Measurements from ENCODE around the gene FAM120B. TPM values are rescaled to one million over a fixed set of nuclear protein-coding genes. Genes with fewer than 3 reads are reported as not detected.

The FAM120B gene
- polyA plus RNA-seq, 2 donors = 6.4 to 8.7 TPM

- Histone ChIP-seq H3K4me1 (ENCODE audit: control insufficient read depth in 2 of 2, insufficient read depth in 2 of 2, low read length in 1 of 2) (no peaks in the 10 kb centered on the region), H3K27me3 (ENCODE audit: control insufficient read depth in 1 of 2, insufficient read depth in 2 of 2, low read length in 2 of 2) (no peaks in the 10 kb centered on the region), H3K9me3 (ENCODE audit: control insufficient read depth in 2 of 2, insufficient read depth in 1 of 2, low read depth in 1 of 2, low read length in 1 of 2) (no peaks in the 10 kb centered on the region), H3K27ac (ENCODE audit: low read depth in 2 of 2, low read length in 1 of 2) (no peak overlapping the region), H3K36me3 (ENCODE audit: control insufficient read depth in 2 of 2, insufficient read depth in 2 of 2, low read length in 1 of 2) (peaks cover 0 to 5% of the 10 kb centered on the region in 2 donors), H3K4me3 (ENCODE audit: low read depth in 1 of 2, low read length in 2 of 2) (no peak overlapping the region)
- 82% methylated on average over 8 of the region's 8 CpGs for WGBS, 2 donors
Observed at GRCh38 chr6:170371588-170371987, 65.0 kb downstream of the FAM120B start.

- 95% methylated on average over 11 of the region's 11 CpGs for WGBS, 2 donors
- Histone ChIP-seq H3K36me3 (ENCODE audit: control insufficient read depth in 2 of 2, insufficient read depth in 2 of 2, low read length in 1 of 2) (peaks cover 0 to 6% of the 10 kb centered on the region in 2 donors), H3K27me3 (ENCODE audit: control insufficient read depth in 1 of 2, insufficient read depth in 2 of 2, low read length in 2 of 2) (no peaks in the 10 kb centered on the region), H3K4me3 (ENCODE audit: low read depth in 1 of 2, low read length in 2 of 2) (no peak overlapping the region), H3K27ac (ENCODE audit: low read depth in 2 of 2, low read length in 1 of 2) (no peak overlapping the region), H3K9me3 (ENCODE audit: control insufficient read depth in 2 of 2, insufficient read depth in 1 of 2, low read depth in 1 of 2, low read length in 1 of 2) (no peaks in the 10 kb centered on the region), H3K4me1 (ENCODE audit: control insufficient read depth in 2 of 2, insufficient read depth in 2 of 2, low read length in 1 of 2) (no peaks in the 10 kb centered on the region)
Observed at GRCh38 chr6:170372380-170373325, 66.1 kb downstream of the FAM120B start.

GRCh38 chr6:170374571-170375444 lies 68.2 kb downstream of the FAM120B start:
- Histone ChIP-seq H3K27ac (ENCODE audit: low read depth in 2 of 2, low read length in 1 of 2) (no peak overlapping the region), H3K36me3 (ENCODE audit: control insufficient read depth in 2 of 2, insufficient read depth in 2 of 2, low read length in 1 of 2) (peaks cover 0 to 6% of the 10 kb centered on the region in 2 donors), H3K27me3 (ENCODE audit: control insufficient read depth in 1 of 2, insufficient read depth in 2 of 2, low read length in 2 of 2) (no peaks in the 10 kb centered on the region), H3K9me3 (ENCODE audit: control insufficient read depth in 2 of 2, insufficient read depth in 1 of 2, low read depth in 1 of 2, low read length in 1 of 2) (no peaks in the 10 kb centered on the region), H3K4me1 (ENCODE audit: control insufficient read depth in 2 of 2, insufficient read depth in 2 of 2, low read length in 1 of 2) (no peaks in the 10 kb centered on the region), H3K4me3 (ENCODE audit: low read depth in 1 of 2, low read length in 2 of 2) (no peak overlapping the region)
- WGBS, 2 donors = 79 to 81% methylated on average over 11 of the region's 11 CpGs

- Histone ChIP-seq H3K27me3 (ENCODE audit: control insufficient read depth in 1 of 2, insufficient read depth in 2 of 2, low read length in 2 of 2) (no peaks in the 10 kb centered on the region), H3K4me3 (ENCODE audit: low read depth in 1 of 2, low read length in 2 of 2) (no peak overlapping the region), H3K36me3 (ENCODE audit: control insufficient read depth in 2 of 2, insufficient read depth in 2 of 2, low read length in 1 of 2) (peaks cover 0 to 6% of the 10 kb centered on the region in 2 donors), H3K9me3 (ENCODE audit: control insufficient read depth in 2 of 2, insufficient read depth in 1 of 2, low read depth in 1 of 2, low read length in 1 of 2) (no peaks in the 10 kb centered on the region), H3K4me1 (ENCODE audit: control insufficient read depth in 2 of 2, insufficient read depth in 2 of 2, low read length in 1 of 2) (no peaks in the 10 kb centered on the region), H3K27ac (ENCODE audit: low read depth in 2 of 2, low read length in 1 of 2) (no peak overlapping the region)
- 87 to 90% methylated on average over 10 of the region's 10 CpGs for WGBS, 2 donors
Observed at GRCh38 chr6:170375661-170376060, 69.1 kb downstream of the FAM120B start.

- Histone ChIP-seq H3K9me3 (ENCODE audit: control insufficient read depth in 2 of 2, insufficient read depth in 1 of 2, low read depth in 1 of 2, low read length in 1 of 2) (no peaks in the 10 kb centered on the region), H3K27me3 (ENCODE audit: control insufficient read depth in 1 of 2, insufficient read depth in 2 of 2, low read length in 2 of 2) (no peaks in the 10 kb centered on the region), H3K27ac (ENCODE audit: low read depth in 2 of 2, low read length in 1 of 2) (no peak overlapping the region), H3K4me1 (ENCODE audit: control insufficient read depth in 2 of 2, insufficient read depth in 2 of 2, low read length in 1 of 2) (no peaks in the 10 kb centered on the region), H3K36me3 (ENCODE audit: control insufficient read depth in 2 of 2, insufficient read depth in 2 of 2, low read length in 1 of 2) (peaks cover 0 to 6% of the 10 kb centered on the region in 2 donors), H3K4me3 (ENCODE audit: low read depth in 1 of 2, low read length in 2 of 2) (no peak overlapping the region)
- WGBS, 2 donors = 87 to 91% methylated on average over 27 to 29 of the region's 29 CpGs
Observed at GRCh38 chr6:170376386-170377043, 70.0 kb downstream of the FAM120B start.

GRCh38 chr6:170378502-170378901 lies 71.9 kb downstream of the FAM120B start:
- Histone ChIP-seq H3K27me3 (ENCODE audit: control insufficient read depth in 1 of 2, insufficient read depth in 2 of 2, low read length in 2 of 2) (no peaks in the 10 kb centered on the region), H3K4me1 (ENCODE audit: control insufficient read depth in 2 of 2, insufficient read depth in 2 of 2, low read length in 1 of 2) (no peaks in the 10 kb centered on the region), H3K36me3 (ENCODE audit: control insufficient read depth in 2 of 2, insufficient read depth in 2 of 2, low read length in 1 of 2) (peaks cover 0 to 6% of the 10 kb centered on the region in 2 donors), H3K9me3 (ENCODE audit: control insufficient read depth in 2 of 2, insufficient read depth in 1 of 2, low read depth in 1 of 2, low read length in 1 of 2) (no peaks in the 10 kb centered on the region), H3K27ac (ENCODE audit: low read depth in 2 of 2, low read length in 1 of 2) (no peak overlapping the region), H3K4me3 (ENCODE audit: low read depth in 1 of 2, low read length in 2 of 2) (no peak overlapping the region)
- 70 to 78% methylated on average over 10 of the region's 10 CpGs for WGBS, 2 donors

- Histone ChIP-seq H3K4me3 (ENCODE audit: low read depth in 1 of 2, low read length in 2 of 2) (no peak overlapping the region), H3K9me3 (ENCODE audit: control insufficient read depth in 2 of 2, insufficient read depth in 1 of 2, low read depth in 1 of 2, low read length in 1 of 2) (no peaks in the 10 kb centered on the region), H3K4me1 (ENCODE audit: control insufficient read depth in 2 of 2, insufficient read depth in 2 of 2, low read length in 1 of 2) (no peaks in the 10 kb centered on the region), H3K36me3 (ENCODE audit: control insufficient read depth in 2 of 2, insufficient read depth in 2 of 2, low read length in 1 of 2) (peaks cover 2 to 4% of the 10 kb centered on the region in 2 donors), H3K27me3 (ENCODE audit: control insufficient read depth in 1 of 2, insufficient read depth in 2 of 2, low read length in 2 of 2) (no peaks in the 10 kb centered on the region), H3K27ac (ENCODE audit: low read depth in 2 of 2, low read length in 1 of 2) (no peak overlapping the region)
Observed at GRCh38 chr6:170381562-170381961, 75.0 kb downstream of the FAM120B start.

GRCh38 chr6:170383466-170384035 lies 77.0 kb downstream of the FAM120B start:
- no peaks in the 10 kb centered on the region for H3K4me1 ChIP-seq (ENCODE audit: control insufficient read depth in 2 of 2, insufficient read depth in 2 of 2, low read length in 1 of 2)
- 70 to 79% methylated on average over 8 of the region's 8 CpGs for WGBS, 2 donors

GRCh38 chr6:170385506-170385905 lies 78.9 kb downstream of the FAM120B start:
- Histone ChIP-seq H3K4me1 (ENCODE audit: control insufficient read depth in 2 of 2, insufficient read depth in 2 of 2, low read length in 1 of 2) (no peaks in the 10 kb centered on the region), H3K9me3 (ENCODE audit: control insufficient read depth in 2 of 2, insufficient read depth in 1 of 2, low read depth in 1 of 2, low read length in 1 of 2) (no peaks in the 10 kb centered on the region), H3K27ac (ENCODE audit: low read depth in 2 of 2, low read length in 1 of 2) (no peak overlapping the region), H3K4me3 (ENCODE audit: low read depth in 1 of 2, low read length in 2 of 2) (no peak overlapping the region), H3K27me3 (ENCODE audit: control insufficient read depth in 1 of 2, insufficient read depth in 2 of 2, low read length in 2 of 2) (no peaks in the 10 kb centered on the region), H3K36me3 (ENCODE audit: control insufficient read depth in 2 of 2, insufficient read depth in 2 of 2, low read length in 1 of 2) (peaks cover 0 to 7% of the 10 kb centered on the region in 2 donors)
- WGBS, 2 donors = 88 to 94% methylated on average over 5 of the region's 5 CpGs

More at GRCh38 chr6:170383466-170384035, 77.0 kb downstream of the FAM120B start:
- peaks cover 0 to 7% of the 10 kb centered on the region in 2 donors for H3K36me3 ChIP-seq (ENCODE audit: control insufficient read depth in 2 of 2, insufficient read depth in 2 of 2, low read length in 1 of 2)
- no peaks in the 10 kb centered on the region for H3K9me3 ChIP-seq (ENCODE audit: control insufficient read depth in 2 of 2, insufficient read depth in 1 of 2, low read depth in 1 of 2, low read length in 1 of 2)
- no peak overlapping the region for H3K4me3 ChIP-seq (ENCODE audit: low read depth in 1 of 2, low read length in 2 of 2)
- H3K27me3 ChIP-seq (ENCODE audit: control insufficient read depth in 1 of 2, insufficient read depth in 2 of 2, low read length in 2 of 2) = no peaks in the 10 kb centered on the region
- no peak overlapping the region for H3K27ac ChIP-seq (ENCODE audit: low read depth in 2 of 2, low read length in 1 of 2)
